ENCODE results near the gene PIWIL4. TPM values are rescaled to one million over a fixed set of nuclear protein-coding genes. Genes with fewer than 3 reads are reported as not detected.
A peak's percentile ranks its signal among the peaks of the same experiment; 100 is the strongest.
"Not testable (repeated sequence)": the region's sequence is repeated elsewhere in the genome, so short reads cannot be mapped to it uniquely, and the experiment has no call there.

PIWIL4 gene
- polyA plus RNA-seq, 1 donor from 2014 or later = 0.28 TPM

- H3K27ac Mint-ChIP-seq = no peak overlapping the region
- no peaks in the 10 kb centered on the region for H3K27me3 Mint-ChIP-seq
- H3K4me1 Mint-ChIP-seq = peaks cover 0 to 2% (median 0%) of the 10 kb centered on the region in 3 donors
- H3K36me3 Mint-ChIP-seq = peaks cover 2% of the 10 kb centered on the region
- no peaks in the 10 kb centered on the region for H3K9me3 Mint-ChIP-seq
- H3K4me3 Mint-ChIP-seq = no peak overlapping the region
Measured at GRCh38 chr11:94560834-94561233, 6.3 kb upstream of the PIWIL4 start.

GRCh38 chr11:94563176-94563847 lies 3.9 kb upstream of the PIWIL4 start:
- peaks cover 2% of the 10 kb centered on the region for H3K36me3 Mint-ChIP-seq
- no peak overlapping the region for H3K4me3 Mint-ChIP-seq
- peaks cover 0 to 2% (median 0%) of the 10 kb centered on the region in 3 donors for H3K9me3 Mint-ChIP-seq
- H3K27me3 Mint-ChIP-seq = no peaks in the 10 kb centered on the region
- peaks cover 0 to 1% (median 0%) of the 10 kb centered on the region in 3 donors for H3K4me1 Mint-ChIP-seq
- H3K27ac Mint-ChIP-seq = no peak overlapping the region

GRCh38 chr11:94563848-94564467 lies 3.2 kb upstream of the PIWIL4 start:
- Mint-ChIP-seq H3K4me3 (no peak overlapping the region), H3K27me3 (no peaks in the 10 kb centered on the region), H3K36me3 (peaks cover 2% of the 10 kb centered on the region), H3K4me1 (no peaks in the 10 kb centered on the region), H3K27ac (no peak overlapping the region), H3K9me3 (peaks cover 0 to 2% (median 0%) of the 10 kb centered on the region in 3 donors)

GRCh38 chr11:94568200-94568599 lies 1.0 kb downstream of the PIWIL4 start:
- Mint-ChIP-seq H3K4me3 (peak overlapping the region in 1 of 4 donors; percentile 23), H3K9me3 (peaks cover 0 to 3% (median 2%) of the 10 kb centered on the region in 3 donors), H3K36me3 (no peaks in the 10 kb centered on the region), H3K27me3 (no peaks in the 10 kb centered on the region), H3K27ac (no peak overlapping the region), H3K4me1 (no peaks in the 10 kb centered on the region)

- Mint-ChIP-seq H3K27me3 (no peaks in the 10 kb centered on the region), H3K36me3 (no peaks in the 10 kb centered on the region)
Measured at GRCh38 chr11:94568717-94569116, 1.5 kb downstream of the PIWIL4 start.

GRCh38 chr11:94572975-94573374 lies 5.8 kb downstream of the PIWIL4 start:
- not testable (repeated sequence) for H3K27me3 Mint-ChIP-seq, H3K4me1 Mint-ChIP-seq, H3K36me3 Mint-ChIP-seq, H3K4me3 Mint-ChIP-seq, H3K9me3 Mint-ChIP-seq, H3K27ac Mint-ChIP-seq

More at GRCh38 chr11:94568717-94569116, 1.5 kb downstream of the PIWIL4 start:
- Mint-ChIP-seq H3K4me1 (no peaks in the 10 kb centered on the region), H3K4me3 (no peak overlapping the region), H3K27ac (no peak overlapping the region), H3K9me3 (peaks cover 0 to 3% (median 2%) of the 10 kb centered on the region in 3 donors)

- Mint-ChIP-seq H3K36me3 (no peaks in the 10 kb centered on the region), H3K4me1 (no peaks in the 10 kb centered on the region), H3K4me3 (no peak overlapping the region), H3K9me3 (peaks cover 0 to 3% (median 0%) of the 10 kb centered on the region in 3 donors), H3K27ac (no peak overlapping the region), H3K27me3 (no peaks in the 10 kb centered on the region)
Measured at GRCh38 chr11:94574193-94574961, 7.2 kb downstream of the PIWIL4 start.

GRCh38 chr11:94576306-94576705 lies 9.1 kb downstream of the PIWIL4 start:
- H3K9me3 Mint-ChIP-seq = peaks cover 0 to 3% (median 0%) of the 10 kb centered on the region in 3 donors
- H3K4me3 Mint-ChIP-seq = no peak overlapping the region
- H3K27ac Mint-ChIP-seq = no peak overlapping the region
- no peaks in the 10 kb centered on the region for H3K27me3 Mint-ChIP-seq
- H3K4me1 Mint-ChIP-seq = no peaks in the 10 kb centered on the region
- H3K36me3 Mint-ChIP-seq = no peaks in the 10 kb centered on the region

- Mint-ChIP-seq H3K4me1 (peaks cover 0 to 3% (median 0%) of the 10 kb centered on the region in 3 donors), H3K27me3 (no peaks in the 10 kb centered on the region), H3K27ac (no peak overlapping the region), H3K36me3 (no peaks in the 10 kb centered on the region), H3K4me3 (no peak overlapping the region), H3K9me3 (no peaks in the 10 kb centered on the region)
Measured at GRCh38 chr11:94577841-94578240, 10.7 kb downstream of the PIWIL4 start.

- Mint-ChIP-seq H3K36me3 (no peaks in the 10 kb centered on the region), H3K9me3 (no peaks in the 10 kb centered on the region), H3K4me3 (no peak overlapping the region), H3K27ac (no peak overlapping the region), H3K27me3 (no peaks in the 10 kb centered on the region), H3K4me1 (peaks cover 0 to 3% (median 0%) of the 10 kb centered on the region in 3 donors)
Measured at GRCh38 chr11:94581926-94582325, 14.8 kb downstream of the PIWIL4 start.

GRCh38 chr11:94583213-94583865 lies 16.2 kb downstream of the PIWIL4 start:
- Mint-ChIP-seq H3K4me3 (no peak overlapping the region), H3K4me1 (peaks cover 0 to 3% (median 0%) of the 10 kb centered on the region in 3 donors), H3K9me3 (no peaks in the 10 kb centered on the region), H3K27ac (no peak overlapping the region), H3K36me3 (no peaks in the 10 kb centered on the region), H3K27me3 (no peaks in the 10 kb centered on the region)

- no peak overlapping the region for H3K4me3 Mint-ChIP-seq
- no peak overlapping the region for H3K27ac Mint-ChIP-seq
- no peaks in the 10 kb centered on the region for H3K36me3 Mint-ChIP-seq
- H3K4me1 Mint-ChIP-seq = peaks cover 0 to 3% (median 0%) of the 10 kb centered on the region in 3 donors
- H3K27me3 Mint-ChIP-seq = no peaks in the 10 kb centered on the region
- H3K9me3 Mint-ChIP-seq = no peaks in the 10 kb centered on the region
Measured at GRCh38 chr11:94583866-94584500, 16.8 kb downstream of the PIWIL4 start.

- H3K9me3 Mint-ChIP-seq = no peaks in the 10 kb centered on the region
- no peak overlapping the region for H3K27ac Mint-ChIP-seq
- no peak overlapping the region for H3K4me3 Mint-ChIP-seq
- H3K36me3 Mint-ChIP-seq = no peaks in the 10 kb centered on the region
- H3K4me1 Mint-ChIP-seq = peaks cover 0 to 3% (median 0%) of the 10 kb centered on the region in 3 donors
- H3K27me3 Mint-ChIP-seq = no peaks in the 10 kb centered on the region
Measured at GRCh38 chr11:94584978-94585377, 17.8 kb downstream of the PIWIL4 start.

GRCh38 chr11:94585399-94585798 lies 18.2 kb downstream of the PIWIL4 start:
- H3K4me1 Mint-ChIP-seq = peaks cover 0 to 3% (median 0%) of the 10 kb centered on the region in 3 donors
- H3K27me3 Mint-ChIP-seq = no peaks in the 10 kb centered on the region
- no peaks in the 10 kb centered on the region for H3K9me3 Mint-ChIP-seq
- no peak overlapping the region for H3K27ac Mint-ChIP-seq
- no peaks in the 10 kb centered on the region for H3K36me3 Mint-ChIP-seq
- no peak overlapping the region for H3K4me3 Mint-ChIP-seq
